GM10847 (cell line): ENCODE measurements around the gene PLA2G4B.

Source experiments
- POLR2A ChIP-seq: IDR thresholded peaks from 2 replicates; pipeline ENCODE4 v1.6.1; 2011; ENCODE audit not compliant: insufficient read length; ENCODE audit errors: extremely low read depth

Gene PLA2G4B

GRCh38 chr15:41820791-41821423, 17.7 kb upstream of the PLA2G4B start:
- TF ChIP-seq POLR2A, result no peak

GRCh38 chr15:41821831-41822230, 16.8 kb upstream of the PLA2G4B start:
- TF ChIP-seq POLR2A, result no peak

GRCh38 chr15:41822471-41822870, 16.2 kb upstream of the PLA2G4B start:
- no peak for TF ChIP-seq POLR2A

GRCh38 chr15:41822957-41823356, 15.7 kb upstream of the PLA2G4B start:
- no peak for TF ChIP-seq POLR2A

- TF ChIP-seq POLR2A, result no peak
Measured at GRCh38 chr15:41823502-41823901, 15.1 kb upstream of the PLA2G4B start.

GRCh38 chr15:41824062-41824745, 14.4 kb upstream of the PLA2G4B start:
- no peak for TF ChIP-seq POLR2A

GRCh38 chr15:41825145-41825544, 13.5 kb upstream of the PLA2G4B start:
- no peak for TF ChIP-seq POLR2A

GRCh38 chr15:41825572-41826535, 12.8 kb upstream of the PLA2G4B start:
- no peak for TF ChIP-seq POLR2A

GRCh38 chr15:41827290-41827879, 11.3 kb upstream of the PLA2G4B start:
- TF ChIP-seq POLR2A, result no peak

GRCh38 chr15:41827880-41828806, 10.5 kb upstream of the PLA2G4B start, which contains the start of gene JMJD7:
Gene JMJD7, plus strand, starts transcription at chr15:41828092. Its CDS starts 33 bp downstream, at chr15:41828125.
- peak; percentile 70 for TF ChIP-seq POLR2A

GRCh38 chr15:41828807-41829141, 9.9 kb upstream of the PLA2G4B start:
- TF ChIP-seq POLR2A, result no peak

GRCh38 chr15:41829959-41830646, 8.5 kb upstream of the PLA2G4B start:
- TF ChIP-seq POLR2A, result no peak

- TF ChIP-seq POLR2A, result no peak
Measured at GRCh38 chr15:41832208-41832607, 6.4 kb upstream of the PLA2G4B start.

- TF ChIP-seq POLR2A, result no peak
Measured at GRCh38 chr15:41832875-41833274, 5.8 kb upstream of the PLA2G4B start.
